Measurements from ENCODE around the gene AGA. TPM values are rescaled to one million over a fixed set of nuclear protein-coding genes. Genes with fewer than 3 reads are reported as not detected.

Gene AGA
- total and polyA plus RNA-seq, 8 donors: 24.3 to 33.2 (median 28.6) TPM

DNA sequence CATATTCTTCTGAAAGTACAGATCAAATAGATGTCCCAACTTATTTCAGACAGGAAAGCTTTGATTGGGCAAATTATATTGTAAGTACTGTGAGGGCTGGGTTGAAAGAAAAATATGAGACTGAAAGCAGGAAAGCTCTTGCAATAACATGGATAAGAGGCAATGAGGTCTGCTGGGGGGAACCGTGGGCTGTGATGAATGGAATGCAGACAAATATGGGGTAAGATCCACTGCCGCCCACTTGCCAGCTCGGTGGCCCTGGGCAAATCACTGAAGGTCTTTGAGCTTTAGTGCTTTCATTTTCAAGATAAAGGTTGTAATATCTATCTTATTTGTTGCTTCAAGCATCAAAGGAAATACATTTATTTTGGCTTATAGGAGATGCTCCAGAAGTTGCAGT is 51.0 kb downstream of the AGA start:
- Histone ChIP-seq H3K27ac (no peak overlapping the region), H3K9me3 (no peaks in the 10 kb centered on the region), H3K27me3 (no peaks in the 10 kb centered on the region), H3K36me3 (no peaks in the 10 kb centered on the region), H3K4me1 (no peaks in the 10 kb centered on the region), H3K4me3 (no peak overlapping the region)
- TF ChIP-seq, protein P1, sequence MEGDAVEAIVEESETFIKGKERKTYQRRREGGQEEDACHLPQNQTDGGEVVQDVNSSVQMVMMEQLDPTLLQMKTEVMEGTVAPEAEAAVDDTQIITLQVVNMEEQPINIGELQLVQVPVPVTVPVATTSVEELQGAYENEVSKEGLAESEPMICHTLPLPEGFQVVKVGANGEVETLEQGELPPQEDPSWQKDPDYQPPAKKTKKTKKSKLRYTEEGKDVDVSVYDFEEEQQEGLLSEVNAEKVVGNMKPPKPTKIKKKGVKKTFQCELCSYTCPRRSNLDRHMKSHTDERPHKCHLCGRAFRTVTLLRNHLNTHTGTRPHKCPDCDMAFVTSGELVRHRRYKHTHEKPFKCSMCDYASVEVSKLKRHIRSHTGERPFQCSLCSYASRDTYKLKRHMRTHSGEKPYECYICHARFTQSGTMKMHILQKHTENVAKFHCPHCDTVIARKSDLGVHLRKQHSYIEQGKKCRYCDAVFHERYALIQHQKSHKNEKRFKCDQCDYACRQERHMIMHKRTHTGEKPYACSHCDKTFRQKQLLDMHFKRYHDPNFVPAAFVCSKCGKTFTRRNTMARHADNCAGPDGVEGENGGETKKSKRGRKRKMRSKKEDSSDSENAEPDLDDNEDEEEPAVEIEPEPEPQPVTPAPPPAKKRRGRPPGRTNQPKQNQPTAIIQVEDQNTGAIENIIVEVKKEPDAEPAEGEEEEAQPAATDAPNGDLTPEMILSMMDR (IDR thresholded peaks at IDR 0.05): no peak
- no peak for DNase-seq
- intact Hi-C loops (cut with DNase I): no loop called here
- no peak for ATAC-seq

DNA sequence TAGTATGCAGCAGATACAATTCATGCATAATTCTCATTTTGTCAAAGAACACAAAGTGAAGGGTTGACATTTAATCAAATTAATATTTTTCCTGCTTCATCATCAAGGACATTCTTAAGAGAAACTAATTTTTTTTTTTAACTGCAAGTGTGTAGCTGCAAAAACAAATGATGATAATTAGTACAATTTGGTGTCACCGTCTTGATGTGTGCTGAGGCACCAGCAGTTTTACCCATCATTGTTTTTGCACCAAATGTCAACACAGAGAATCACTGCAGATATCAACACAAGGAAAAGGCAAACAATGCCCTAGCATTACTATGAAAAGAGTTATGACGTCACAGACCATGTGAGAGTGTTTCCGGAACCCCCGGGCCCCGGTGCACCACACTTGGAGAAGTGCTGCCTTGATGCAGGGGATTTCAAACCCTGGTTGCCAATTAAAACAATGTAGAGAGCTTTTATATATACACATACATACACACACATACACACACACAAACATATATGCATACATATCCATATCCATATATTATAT is 55.9 kb downstream of the AGA start:
- intact Hi-C loops (cut with DNase I): no loop called here
- H3K27me3 ChIP-seq: no peaks in the 10 kb centered on the region
- DNase-seq (no peak), ATAC-seq (no peak)
- H3K4me3 ChIP-seq: no peak overlapping the region
- no peaks in the 10 kb centered on the region for H3K36me3 ChIP-seq
- H3K9me3 ChIP-seq: no peaks in the 10 kb centered on the region
- H3K4me1 ChIP-seq: no peaks in the 10 kb centered on the region
- TF ChIP-seq, protein P1 (IDR thresholded peaks at IDR 0.05): no peak
- H3K27ac ChIP-seq: no peak overlapping the region

DNA sequence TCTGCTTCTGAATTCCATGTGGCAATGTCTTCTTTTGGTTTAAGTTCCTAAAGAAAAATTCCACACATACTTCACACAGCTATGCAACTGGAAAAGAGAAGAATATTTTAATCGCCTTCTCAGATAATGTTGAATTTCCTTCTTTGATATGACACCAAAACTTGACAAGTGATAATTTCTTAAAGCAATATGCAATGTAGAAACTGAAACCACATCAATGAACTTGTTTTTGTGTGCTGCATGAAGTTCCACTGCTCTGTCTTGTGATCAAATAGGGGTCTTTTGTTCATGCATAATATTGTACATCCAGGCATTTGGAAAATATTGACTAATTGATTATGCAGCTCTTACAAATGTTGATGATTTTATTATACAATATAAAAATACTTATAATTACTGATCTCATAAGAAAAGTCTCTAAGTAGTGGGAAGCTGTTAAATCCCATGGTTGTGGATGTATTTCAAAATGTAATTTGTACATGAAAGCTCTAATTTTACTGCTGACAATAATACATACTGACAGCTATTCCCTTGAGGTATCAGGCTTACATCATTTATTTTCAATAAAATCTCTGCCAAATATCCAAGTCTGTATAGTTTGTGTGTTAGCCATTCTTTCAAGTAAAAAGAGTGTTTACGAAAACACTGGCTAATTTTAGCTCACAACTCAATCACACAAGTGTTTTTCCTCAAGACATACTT is 56.5 kb downstream of the AGA start:
- ATAC-seq (no peak), DNase-seq (no peak)
- intact Hi-C loops (cut with DNase I): no loop called here
- H3K27ac ChIP-seq: no peak overlapping the region
- H3K27me3 ChIP-seq: peaks cover 0 to 3% of the 10 kb centered on the region in 2 donors
- no peak overlapping the region for H3K4me3 ChIP-seq
- TF ChIP-seq, protein P1 (IDR thresholded peaks at IDR 0.05): no peak
- H3K4me1 ChIP-seq: no peaks in the 10 kb centered on the region
- no peaks in the 10 kb centered on the region for H3K9me3 ChIP-seq
- no peaks in the 10 kb centered on the region for H3K36me3 ChIP-seq

DNA sequence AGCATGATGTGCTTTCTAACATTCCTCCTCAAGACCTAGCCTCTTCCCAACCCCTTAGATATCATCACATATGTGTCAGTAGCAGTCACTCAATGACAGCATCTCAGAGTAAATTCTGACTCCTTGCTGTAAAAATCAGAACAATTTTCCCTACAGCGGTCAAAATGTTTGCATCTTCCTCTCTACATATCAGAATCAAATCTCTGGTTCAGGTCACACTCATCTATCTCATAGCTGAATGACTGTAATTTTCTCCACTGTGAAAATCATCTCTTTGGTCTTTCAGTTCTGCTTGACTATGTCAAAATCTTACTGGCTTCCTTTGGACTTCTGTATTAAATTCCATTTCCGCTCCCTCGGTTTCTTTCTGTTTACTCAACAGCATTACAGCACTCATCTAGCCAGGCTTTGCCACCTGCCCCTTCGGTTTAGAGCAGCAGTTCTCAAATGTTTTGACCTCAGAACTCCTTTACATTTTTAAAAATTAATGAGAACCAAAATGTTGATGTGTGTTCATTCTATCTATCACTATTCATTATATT is 57.3 kb downstream of the AGA start:
- no peak for DNase-seq

DNA sequence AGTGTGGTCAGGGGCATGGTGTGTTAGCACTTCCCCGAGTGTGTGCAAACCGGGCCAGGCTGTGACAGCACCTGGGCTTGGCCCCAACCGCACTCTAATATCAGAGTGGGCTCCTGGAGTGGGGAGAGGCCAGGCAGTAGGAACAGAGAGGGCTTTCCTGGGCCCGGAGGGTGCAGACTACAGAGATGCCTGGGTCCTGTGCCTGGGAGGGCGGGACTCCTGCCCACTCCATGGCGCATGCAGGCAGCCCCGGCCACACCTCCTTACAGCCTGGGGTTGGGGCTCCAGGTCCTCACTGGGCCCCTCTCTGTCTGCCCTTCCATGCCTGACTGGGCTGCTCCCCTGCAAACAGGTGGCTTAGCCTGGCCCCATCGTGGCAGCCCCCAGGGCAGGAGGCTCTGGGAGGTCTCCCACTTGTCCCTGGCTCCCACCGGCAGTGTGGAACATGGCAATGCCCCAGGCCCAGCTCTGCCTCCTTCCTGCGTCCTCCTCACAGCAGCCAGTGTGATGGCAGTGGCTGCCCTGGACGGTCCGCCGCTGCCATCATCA is 60.4 kb downstream of the AGA start:
- TF ChIP-seq, protein P1 (IDR thresholded peaks at IDR 0.05): no peak
- H3K27me3 ChIP-seq: peaks cover 0 to 6% of the 10 kb centered on the region in 2 donors
- intact Hi-C loops (cut with DNase I): no loop called here
- ATAC-seq (no peak), DNase-seq (no peak)
- H3K27ac ChIP-seq: no peak overlapping the region
- no peaks in the 10 kb centered on the region for H3K4me1 ChIP-seq
- H3K36me3 ChIP-seq: no peaks in the 10 kb centered on the region
- H3K9me3 ChIP-seq: no peaks in the 10 kb centered on the region
- no peak overlapping the region for H3K4me3 ChIP-seq

More for the DNA sequence above, 57.3 kb downstream of the AGA start:
- no peaks in the 10 kb centered on the region for H3K36me3 ChIP-seq
- intact Hi-C loops (cut with DNase I): no loop called here
- no peak overlapping the region for H3K4me3 ChIP-seq
- TF ChIP-seq, protein P1 (IDR thresholded peaks at IDR 0.05): no peak
- H3K9me3 ChIP-seq: no peaks in the 10 kb centered on the region
- no peak overlapping the region for H3K27ac ChIP-seq
- no peaks in the 10 kb centered on the region for H3K4me1 ChIP-seq
- peak; percentile 17 for ATAC-seq
- H3K27me3 ChIP-seq: peaks cover 0 to 6% of the 10 kb centered on the region in 2 donors

Measured in left lung (tissue), 10 donors.